PC-9 (cell line): ENCODE measurements around the gene CAMK2N1. TPM values are rescaled to one million over a fixed set of nuclear protein-coding genes. Genes with fewer than 3 reads are reported as not detected.

ENCODE experiments used
- BruUV-seq: library from RNA; stranded (reverse); fragments of 400-500 nt; replicated peaks from 2 replicates; lab custom pipeline; 2021; lab: Mats Ljungman, UMichigan
- CTCF ChIA-PET: fragments of 300-600 bp; sonication (Branson Sonifier 250); formaldehyde crosslinking; loops from one replicate; lab custom pipeline; 2022; ENCODE audit warnings: antibody characterized with exemption; lab: Charles Lee
- POLR2A ChIA-PET: fragments of 300-600 bp; sonication (Branson Sonifier 250); formaldehyde crosslinking; loops from one replicate; lab custom pipeline; 2022; ENCODE audit warnings: antibody characterized with exemption; ENCODE audit not compliant: unreplicated experiment; lab: Charles Lee
- DNase-seq, 2 experiments: peaks; one replicate each; pipeline versions ENCODE4 v3.0.0 to v3.0.0-alpha.2; 2015 to 2022; ENCODE audit warnings: mixed read lengths in 1 of 2
- H2AFZ ChIP-seq: fragments of 200-600 bp; sonication (generic); 2 replicates; pipeline ENCODE4 v1.8.1; 2017; ENCODE audit warnings: antibody characterized with exemption
- H3F3A ChIP-seq: fragments of 200-600 bp; sonication (generic); 2 replicates; pipeline ENCODE4 v1.8.1; 2017; ENCODE audit warnings: antibody characterized with exemption, mild to moderate bottlenecking, low read depth; ENCODE audit not compliant: insufficient read depth
- H3K27ac ChIP-seq: fragments of 200-600 bp; sonication (generic); 2 replicates; pipeline ENCODE4 v1.6.1; 2016; ENCODE audit warnings: mixed run types
- H3K27me3 ChIP-seq: fragments of 200-600 bp; sonication (generic); 2 replicates; pipeline ENCODE4 v1.6.1; 2016; ENCODE audit warnings: low read depth, mixed run types; ENCODE audit not compliant: insufficient read depth
- H3K36me3 ChIP-seq: fragments of 200-600 bp; sonication (generic); 2 replicates; pipeline ENCODE4 v1.6.1; 2016; ENCODE audit warnings: low read depth, mixed run types
- H3K4me1 ChIP-seq: fragments of 200-600 bp; sonication (generic); replicated peaks from 2 replicates; pipeline ENCODE4 v1.6.1; 2016; ENCODE audit warnings: mixed run types; ENCODE audit not compliant: insufficient read depth
- H3K4me2 ChIP-seq: fragments of 200-600 bp; sonication (generic); 2 replicates; pipeline ENCODE4 v1.6.1; 2017; ENCODE audit warnings: mixed run types
- H3K4me3 ChIP-seq: fragments of 200-600 bp; sonication (generic); 2 replicates; pipeline ENCODE4 v1.6.1; 2016; ENCODE audit warnings: mixed run types
- H3K79me2 ChIP-seq: fragments of 200-600 bp; sonication (generic); 2 replicates; pipeline ENCODE4 v1.6.1; 2017; ENCODE audit warnings: low read depth, mixed run types
- H3K9me2 ChIP-seq: fragments of 200-600 bp; sonication (generic); 2 replicates; pipeline ENCODE4 v1.8.1; 2017; ENCODE audit warnings: mild to moderate bottlenecking; ENCODE audit not compliant: insufficient read depth
- H3K9me3 ChIP-seq: fragments of 200-600 bp; sonication (generic); 2 replicates; pipeline ENCODE4 v1.8.1; 2016; ENCODE audit warnings: low read depth; ENCODE audit not compliant: insufficient read depth
- H4K20me1 ChIP-seq: fragments of 200-600 bp; sonication (generic); 2 replicates; pipeline ENCODE4 v1.8.1; 2017; ENCODE audit not compliant: insufficient read depth
- CTCF ChIP-seq: fragments of 200-600 bp; sonication (generic); conservative IDR thresholded peaks from 2 replicates; pipeline ENCODE4 v1.6.1; 2017; ENCODE audit warnings: mixed run types, antibody characterized with exemption, mild to moderate bottlenecking, moderate library complexity
- EZH2 ChIP-seq: fragments of 200-600 bp; sonication (generic); IDR thresholded peaks from 2 replicates; pipeline ENCODE4 v1.8.0; 2017; ENCODE audit warnings: antibody characterized with exemption, low read depth
- intact Hi-C: fragments of 100-400 bp; cut with micrococcal nuclease; formaldehyde crosslinking; loops from one replicate; pipeline ENCODE4 v1.10.0; 2022; ENCODE audit not compliant: unreplicated experiment
- total RNA-seq: library from RNA; stranded (reverse); gene quantifications from 2 replicates; pipeline ENCODE4 v1.2.3, GENCODE V29; 2021

The CAMK2N1 gene
- total RNA-seq, 1 experiment from 2014 or later: 34.9 TPM

DNA sequence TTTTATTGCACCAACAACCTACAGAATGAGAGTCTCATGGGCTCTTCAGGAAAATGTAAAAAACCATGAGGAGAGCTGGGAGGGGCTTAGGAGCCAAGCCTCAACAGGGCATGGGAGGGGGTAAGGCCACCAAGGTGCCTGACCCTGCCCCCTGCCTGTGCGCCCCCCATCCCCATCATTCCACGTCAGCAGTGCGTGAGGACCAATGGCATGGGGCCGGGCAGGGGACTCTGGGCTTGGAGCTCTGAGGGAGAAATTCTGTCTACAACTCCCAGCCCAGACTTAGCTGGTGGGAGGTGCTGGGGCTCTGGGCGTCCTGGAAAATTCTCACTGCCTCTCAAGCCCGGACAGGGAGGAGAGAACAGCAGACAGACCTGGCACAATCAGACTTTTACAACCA is 5.2 kb upstream of the CAMK2N1 start:
- peaks cover 39% of the 10 kb centered on the region for H3K4me1 ChIP-seq
- DNase-seq: no peak
- H3K27ac ChIP-seq: no peak overlapping the region
- H3K9me3 ChIP-seq: no peaks in the 10 kb centered on the region
- H3K79me2 ChIP-seq: 0 out of 2 replicates have a peak, but pooled peaks cover 5% of the 10 kb centered on the region
- no peak for TF ChIP-seq EZH2
- TF ChIP-seq CTCF: no peak
- H3K4me2 ChIP-seq: no peak overlapping the region
- BruUV-seq: no TSS peak
- no peaks in the 10 kb centered on the region for H4K20me1 ChIP-seq
- no peak overlapping the region for H3K4me3 ChIP-seq
- no peaks in the 10 kb centered on the region for H3K27me3 ChIP-seq
- no peaks in the 10 kb centered on the region for H3K9me2 ChIP-seq
- H3K36me3 ChIP-seq: no peaks in the 10 kb centered on the region
- CTCF ChIA-PET: interaction anchor here (0.6 kb wide), 1 partner anchor 338 kb away, joined by 3 read pairs; no protein-coding TSS in a partner anchor
- H2AFZ ChIP-seq: no peak overlapping the region
- POLR2A ChIA-PET: no interaction called here
- intact Hi-C loops: no loop called here
- peaks cover 36% of the 10 kb centered on the region for H3F3A ChIP-seq

DNA sequence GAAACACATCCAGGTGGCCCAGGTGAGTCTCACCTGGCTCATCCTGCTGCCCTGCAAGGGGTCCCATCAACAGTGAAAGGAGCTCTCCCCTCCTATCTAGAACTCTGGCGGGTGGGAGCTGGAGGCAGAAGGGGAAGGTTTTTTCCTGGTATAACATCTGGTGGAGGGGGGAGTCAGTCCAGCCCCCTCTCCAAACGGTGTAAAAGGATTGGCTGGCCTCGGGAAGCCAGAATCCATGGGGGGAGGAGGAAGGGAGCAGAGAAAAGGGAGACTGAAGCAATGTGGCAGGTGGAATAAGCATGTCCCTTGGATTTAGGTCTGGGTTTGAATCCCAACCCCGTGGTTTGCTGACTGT is 1.2 kb upstream of the CAMK2N1 start:
- POLR2A ChIA-PET: no interaction called here

GRCh38 chr1:20486457-20487235 is 636 bp upstream of the CAMK2N1 start:
- BruUV-seq: no TSS peak
- H3K36me3 ChIP-seq: no peaks in the 10 kb centered on the region

More for the DNA sequence above, 1.2 kb upstream of the CAMK2N1 start:
- peaks cover 19% of the 10 kb centered on the region for H3K4me1 ChIP-seq
- peak overlapping the region; percentile 87; the same call in 1 of the 2 replicates for H3K27ac ChIP-seq
- peak overlapping the region; percentile 69; the same call in 1 of the 2 replicates for H3K4me3 ChIP-seq
- peak overlapping the region; percentile 84 for H3K4me2 ChIP-seq
- TF ChIP-seq EZH2 (no peak), CTCF (no peak)
- no peaks in the 10 kb centered on the region for H3K9me2 ChIP-seq
- H3F3A ChIP-seq: peaks cover 11% of the 10 kb centered on the region; the same call in 1 of the 2 replicates
- no peaks in the 10 kb centered on the region for H3K9me3 ChIP-seq
- CTCF ChIA-PET: no interaction called here
- H3K36me3 ChIP-seq: no peaks in the 10 kb centered on the region
- H3K27me3 ChIP-seq: no peaks in the 10 kb centered on the region
- no peak for DNase-seq
- H3K79me2 ChIP-seq: peaks cover 34% of the 10 kb centered on the region
- H4K20me1 ChIP-seq: peaks cover 5% of the 10 kb centered on the region; the same call in 1 of the 2 replicates
- intact Hi-C loops: no loop called here
- no peak overlapping the region for H2AFZ ChIP-seq
- TSS peak; percentile 62 for BruUV-seq

More at GRCh38 chr1:20486457-20487235, 636 bp upstream of the CAMK2N1 start:
- H3K27me3 ChIP-seq: no peaks in the 10 kb centered on the region
- intact Hi-C loops: no loop called here
- CTCF ChIA-PET: interaction anchor here (1.1 kb wide), 1 partner anchor 125 kb away, joined by 4 read pairs; no protein-coding TSS in a partner anchor
- H3F3A ChIP-seq: peaks cover 15% of the 10 kb centered on the region; the same call in 1 of the 2 replicates
- H3K4me1 ChIP-seq: peaks cover 24% of the 10 kb centered on the region
- DNase-seq: peak; percentile 65 to 82
- H3K79me2 ChIP-seq: peaks cover 38% of the 10 kb centered on the region
- H4K20me1 ChIP-seq: peaks cover 5% of the 10 kb centered on the region; the same call in 1 of the 2 replicates
- peak overlapping the region; percentile 84 for H3K4me2 ChIP-seq
- peak overlapping the region; percentile 69 for H3K4me3 ChIP-seq
- TF ChIP-seq CTCF: no peak
- TF ChIP-seq EZH2: no peak
- POLR2A ChIA-PET: interaction anchor here (0.6 kb wide), 2 partner anchors 164 to 1437 kb away, joined by 3 read pairs; no protein-coding TSS in a partner anchor
- no peaks in the 10 kb centered on the region for H3K9me2 ChIP-seq
- H2AFZ ChIP-seq: peak overlapping the region; percentile 75
- no peaks in the 10 kb centered on the region for H3K9me3 ChIP-seq
- peak overlapping the region; percentile 87 for H3K27ac ChIP-seq
